ACC112 (cell line): ENCODE results near the gene CEP57L1.

ENCODE experiments used
- H2AFZ ChIP-seq: fragments of 200-600 bp; sonication (generic); one replicate; pipeline ENCODE4 v1.6.0; 2017; ENCODE audit warnings: antibody characterized with exemption, low read length; ENCODE audit not compliant: unreplicated experiment
- H3K27ac ChIP-seq: fragments of 200-600 bp; sonication (generic); 2 replicates; pipeline ENCODE4 v1.5.1; 2014; ENCODE audit warnings: low read depth, mild to moderate bottlenecking, antibody characterized with exemption, low read length, moderate library complexity
- H3K27me3 ChIP-seq: fragments of 200-600 bp; sonication (generic); 2 replicates; pipeline ENCODE4 v1.6.1; 2014; ENCODE audit warnings: mild to moderate bottlenecking, antibody characterized with exemption, low read length, moderate library complexity, mixed read lengths; ENCODE audit not compliant: insufficient read depth
- H3K36me3 ChIP-seq: fragments of 200-600 bp; sonication (generic); 2 replicates; pipeline ENCODE4 v1.6.1; 2016; ENCODE audit warnings: mild to moderate bottlenecking, antibody characterized with exemption, low read length, moderate library complexity, mixed read lengths; ENCODE audit not compliant: insufficient read depth
- H3K4me1 ChIP-seq: fragments of 200-600 bp; sonication (generic); one replicate; pipeline ENCODE4 v1.6.1; 2016; ENCODE audit warnings: low read length, mixed read lengths; ENCODE audit not compliant: insufficient read depth, unreplicated experiment, control insufficient read depth
- H3K4me3 ChIP-seq: fragments of 200-600 bp; sonication (generic); 2 replicates; pipeline ENCODE4 v1.5.1; 2014; ENCODE audit warnings: mild to moderate bottlenecking, low read depth, low read length
- H3K79me2 ChIP-seq: fragments of 200-600 bp; sonication (generic); one replicate; pipeline ENCODE4 v1.6.0; 2016; ENCODE audit warnings: low read length; ENCODE audit not compliant: control insufficient read depth, unreplicated experiment, insufficient read depth

CEP57L1 gene

DNA sequence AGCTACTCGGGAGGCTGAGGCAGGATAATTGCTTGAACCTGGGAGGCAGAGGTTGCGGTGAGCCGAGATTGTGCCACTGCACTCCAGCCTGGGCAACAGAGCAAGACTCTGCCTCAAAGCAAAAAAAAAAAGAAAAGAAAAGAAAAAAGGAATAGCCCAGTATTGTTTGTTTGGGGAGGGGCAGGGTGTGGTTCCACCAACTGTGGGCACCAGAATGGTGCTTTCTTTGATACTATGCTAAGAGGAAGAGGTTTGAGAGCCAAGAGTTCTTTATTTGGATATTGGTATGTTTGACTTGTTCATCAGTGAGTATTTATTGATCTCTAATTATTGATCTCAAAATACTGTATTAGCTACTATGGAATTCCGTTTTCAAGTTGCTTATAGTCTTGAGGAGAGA lies 72.3 kb downstream of the CEP57L1 start:
- Histone ChIP-seq H3K4me3 (no peak overlapping the region), H3K4me1 (no peaks in the 10 kb centered on the region), H2AFZ (no peak overlapping the region), H3K36me3 (no peaks in the 10 kb centered on the region), H3K79me2 (no peaks in the 10 kb centered on the region), H3K27me3 (no peaks in the 10 kb centered on the region), H3K27ac (no peak overlapping the region)

DNA sequence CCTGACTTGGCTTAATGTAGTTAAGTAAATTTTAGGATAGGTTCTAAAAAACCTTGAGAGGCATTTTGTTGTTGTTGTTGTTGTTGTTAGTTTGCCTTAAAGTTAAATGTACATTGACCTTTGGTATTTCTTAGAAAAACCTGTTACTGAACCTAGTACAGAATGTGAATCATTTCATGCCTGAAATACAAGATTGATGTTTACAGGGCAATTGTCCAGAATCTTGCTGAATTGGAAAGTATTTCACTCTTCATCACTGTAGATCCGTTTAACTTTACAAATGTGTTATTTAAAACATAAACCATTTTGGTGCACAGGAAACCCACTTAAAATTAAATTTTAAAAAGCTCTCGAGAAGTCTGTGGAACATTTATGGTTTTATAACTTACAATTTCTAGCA lies 75.0 kb downstream of the CEP57L1 start:
- Histone ChIP-seq H3K36me3 (no peaks in the 10 kb centered on the region), H2AFZ (no peak overlapping the region), H3K27ac (no peak overlapping the region), H3K4me1 (peaks cover 7% of the 10 kb centered on the region), H3K27me3 (no peaks in the 10 kb centered on the region), H3K4me3 (no peak overlapping the region), H3K79me2 (no peaks in the 10 kb centered on the region)

DNA sequence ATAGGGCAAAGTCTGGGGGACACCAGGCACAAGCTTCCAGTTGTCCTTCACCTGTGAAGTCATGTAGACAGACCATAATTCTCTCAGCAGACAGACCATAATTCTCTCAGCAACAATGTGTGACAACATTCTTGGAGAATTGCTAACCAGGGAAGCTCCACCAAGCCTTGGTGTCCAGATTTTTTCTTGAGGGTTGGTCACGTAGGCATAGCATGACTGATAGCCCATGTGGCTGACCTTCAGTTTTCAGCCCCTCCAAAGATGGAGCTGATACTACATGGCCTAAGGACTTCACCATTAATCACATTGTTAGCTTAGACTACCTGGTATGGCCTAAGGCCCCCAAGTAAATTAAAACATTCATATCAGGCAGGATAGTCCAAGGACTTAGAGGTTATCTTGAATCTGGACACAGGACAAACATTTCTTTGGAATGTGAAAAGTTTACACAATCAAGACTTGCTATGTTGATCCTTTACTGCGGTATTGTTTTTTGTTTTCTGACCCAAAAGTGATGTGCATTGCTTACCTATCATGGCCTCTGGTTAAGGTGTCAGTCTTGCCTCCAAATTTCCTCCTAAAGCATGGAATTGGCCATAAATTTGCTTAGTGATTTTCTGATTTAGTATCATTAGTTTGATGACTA lies 76.9 kb downstream of the CEP57L1 start:
- Histone ChIP-seq H3K27ac (no peak overlapping the region), H3K36me3 (no peaks in the 10 kb centered on the region), H3K4me1 (peaks cover 8% of the 10 kb centered on the region), H3K79me2 (no peaks in the 10 kb centered on the region), H3K4me3 (no peak overlapping the region), H2AFZ (no peak overlapping the region), H3K27me3 (no peaks in the 10 kb centered on the region)

DNA sequence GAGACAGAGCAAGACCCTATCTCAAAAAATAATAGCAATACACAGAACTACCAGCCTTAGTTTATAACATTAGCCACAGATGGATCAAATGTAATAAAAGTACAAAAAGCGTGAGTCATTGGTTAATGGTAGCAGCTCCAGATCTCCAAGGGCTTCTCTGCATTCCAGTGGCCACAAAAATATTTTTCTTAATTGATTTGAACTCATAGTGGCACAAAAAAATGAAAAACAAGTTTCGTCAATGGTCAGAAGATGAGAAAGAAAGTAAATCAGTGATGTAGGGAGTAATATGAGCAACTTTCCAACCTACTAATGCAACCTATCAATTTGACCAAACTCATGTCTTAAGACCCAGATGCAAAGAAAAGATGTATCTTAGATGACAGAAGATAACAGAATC lies 79.6 kb downstream of the CEP57L1 start:
- no peaks in the 10 kb centered on the region for H3K79me2 ChIP-seq
- H3K4me1 ChIP-seq: peaks cover 8% of the 10 kb centered on the region
- H3K4me3 ChIP-seq: no peak overlapping the region
- H2AFZ ChIP-seq: no peak overlapping the region
- H3K36me3 ChIP-seq: no peaks in the 10 kb centered on the region
- H3K27ac ChIP-seq: no peak overlapping the region
- H3K27me3 ChIP-seq: peaks cover 6% of the 10 kb centered on the region; the same call in 1 of the 2 replicates

DNA sequence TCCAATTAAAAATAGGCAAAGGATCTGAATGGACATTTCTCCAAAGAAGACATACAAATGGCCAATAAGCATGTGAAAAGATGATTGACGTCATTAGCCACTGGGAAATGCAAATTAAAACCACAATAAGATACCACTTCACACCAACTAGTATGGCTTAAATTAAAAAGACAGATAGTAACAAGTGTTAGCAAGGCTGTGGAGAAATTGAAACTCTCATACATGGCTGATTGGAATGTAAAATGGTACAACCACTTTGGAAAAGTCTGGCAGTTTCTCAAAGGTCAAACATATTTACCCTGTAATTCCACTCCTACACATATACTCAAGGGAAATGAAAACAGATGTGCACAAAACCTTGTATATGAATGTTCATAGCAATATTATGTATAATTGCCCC lies 83.6 kb downstream of the CEP57L1 start:
- H3K27me3 ChIP-seq: peaks cover 21% of the 10 kb centered on the region
- H3K79me2 ChIP-seq: no peaks in the 10 kb centered on the region
- H3K4me1 ChIP-seq: peaks cover 8% of the 10 kb centered on the region
- no peak overlapping the region for H2AFZ ChIP-seq
- no peak overlapping the region for H3K27ac ChIP-seq
- H3K4me3 ChIP-seq: no peak overlapping the region
- no peaks in the 10 kb centered on the region for H3K36me3 ChIP-seq

DNA sequence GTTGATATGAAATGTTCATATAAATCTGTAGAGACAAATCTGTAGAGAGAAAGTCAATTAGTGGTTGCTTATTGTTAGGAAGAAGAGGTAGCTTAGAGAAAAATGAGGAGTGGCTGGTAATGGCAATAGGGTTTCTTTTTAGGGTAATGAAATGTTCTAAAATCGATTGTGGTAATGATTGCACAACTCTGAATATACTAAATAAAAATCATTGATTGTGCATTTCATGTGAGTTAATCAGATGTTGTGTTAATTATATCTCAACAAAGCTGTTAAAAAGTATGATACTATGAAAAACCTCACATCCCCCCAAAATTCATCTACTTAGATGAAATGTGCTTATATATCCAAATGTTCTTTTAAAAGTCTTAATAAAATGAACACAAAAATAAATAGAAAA lies 84.2 kb downstream of the CEP57L1 start:
- Histone ChIP-seq H3K27ac (no peak overlapping the region), H3K36me3 (no peaks in the 10 kb centered on the region), H3K4me1 (peaks cover 7% of the 10 kb centered on the region), H3K4me3 (no peak overlapping the region), H3K27me3 (peaks cover 27% of the 10 kb centered on the region), H3K79me2 (no peaks in the 10 kb centered on the region), H2AFZ (no peak overlapping the region)

DNA sequence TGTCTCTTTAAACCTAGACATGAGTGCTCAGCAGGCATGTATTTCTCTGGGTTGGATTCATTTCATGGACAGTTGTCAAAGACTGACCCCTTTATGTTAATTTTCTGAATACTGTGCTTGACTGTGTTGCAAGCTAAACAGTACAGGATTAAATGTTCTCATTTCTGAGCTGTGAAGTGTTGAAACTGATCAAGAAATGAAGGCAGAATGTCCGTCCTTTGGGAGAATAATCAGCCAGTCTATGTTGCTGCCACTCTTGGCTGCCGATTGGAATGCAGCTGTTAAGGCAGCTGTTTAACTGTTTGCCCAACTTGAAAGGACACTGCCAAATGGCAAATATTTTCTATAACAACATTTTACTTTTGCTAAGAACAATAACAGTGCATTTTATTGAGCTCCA lies 87.3 kb downstream of the CEP57L1 start:
- no peak overlapping the region for H3K4me3 ChIP-seq
- H3K36me3 ChIP-seq: no peaks in the 10 kb centered on the region
- H3K27me3 ChIP-seq: peaks cover 55% of the 10 kb centered on the region
- H3K79me2 ChIP-seq: no peaks in the 10 kb centered on the region
- H3K27ac ChIP-seq: no peak overlapping the region
- H3K4me1 ChIP-seq: no peaks in the 10 kb centered on the region
- H2AFZ ChIP-seq: no peak overlapping the region

DNA sequence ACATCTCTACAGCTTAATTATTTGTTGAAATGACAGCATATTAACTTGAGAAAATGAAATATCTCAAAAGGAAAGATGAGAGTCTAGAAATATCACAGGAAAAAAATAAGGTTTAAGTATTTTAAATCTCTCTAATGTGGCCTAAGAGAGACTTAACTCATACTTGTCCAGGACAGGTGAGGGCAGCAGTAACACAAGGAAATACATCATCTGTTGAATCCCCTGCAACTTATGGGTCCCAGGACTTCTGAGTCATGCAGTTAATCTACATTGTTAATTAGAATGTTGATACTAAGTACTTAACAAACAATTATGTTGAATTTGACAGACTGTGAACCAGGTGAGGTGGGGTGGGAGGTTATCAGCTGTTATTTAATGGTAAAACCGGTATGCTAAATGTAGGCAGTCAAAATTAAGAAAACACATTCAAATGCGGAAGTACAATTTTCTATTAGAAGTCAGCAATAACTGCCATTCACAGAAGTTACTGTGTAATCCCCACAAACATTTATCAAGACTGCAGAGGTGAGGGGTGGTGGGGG lies 87.9 kb downstream of the CEP57L1 start:
- Histone ChIP-seq H3K4me1 (no peaks in the 10 kb centered on the region), H3K36me3 (no peaks in the 10 kb centered on the region), H3K27me3 (peaks cover 55% of the 10 kb centered on the region), H3K27ac (no peak overlapping the region), H2AFZ (no peak overlapping the region), H3K4me3 (no peak overlapping the region), H3K79me2 (no peaks in the 10 kb centered on the region)

DNA sequence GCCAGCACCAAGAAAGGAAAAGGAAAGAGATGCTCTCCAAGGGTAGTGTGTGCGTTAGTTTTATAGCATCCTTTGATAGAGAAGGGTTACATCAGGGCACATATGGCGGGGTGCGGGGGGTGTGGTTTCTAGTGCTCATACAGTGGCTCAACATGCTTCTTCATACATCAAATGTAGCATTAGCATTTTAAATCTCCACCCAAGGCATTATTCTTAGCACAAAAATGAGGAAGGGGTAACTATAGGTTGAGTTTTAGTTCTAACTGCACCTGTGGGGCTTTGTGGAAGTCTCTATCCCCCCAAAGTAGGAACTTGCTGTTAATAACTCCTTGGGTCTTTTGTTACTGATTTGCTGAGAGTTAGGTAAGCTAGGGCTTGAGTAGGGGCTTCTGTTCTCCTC lies 89.3 kb downstream of the CEP57L1 start:
- peaks cover 49% of the 10 kb centered on the region for H3K27me3 ChIP-seq
- no peak overlapping the region for H3K4me3 ChIP-seq
- H3K36me3 ChIP-seq: no peaks in the 10 kb centered on the region
- H3K27ac ChIP-seq: no peak overlapping the region
- no peaks in the 10 kb centered on the region for H3K4me1 ChIP-seq
- no peak overlapping the region for H2AFZ ChIP-seq
- no peaks in the 10 kb centered on the region for H3K79me2 ChIP-seq

DNA sequence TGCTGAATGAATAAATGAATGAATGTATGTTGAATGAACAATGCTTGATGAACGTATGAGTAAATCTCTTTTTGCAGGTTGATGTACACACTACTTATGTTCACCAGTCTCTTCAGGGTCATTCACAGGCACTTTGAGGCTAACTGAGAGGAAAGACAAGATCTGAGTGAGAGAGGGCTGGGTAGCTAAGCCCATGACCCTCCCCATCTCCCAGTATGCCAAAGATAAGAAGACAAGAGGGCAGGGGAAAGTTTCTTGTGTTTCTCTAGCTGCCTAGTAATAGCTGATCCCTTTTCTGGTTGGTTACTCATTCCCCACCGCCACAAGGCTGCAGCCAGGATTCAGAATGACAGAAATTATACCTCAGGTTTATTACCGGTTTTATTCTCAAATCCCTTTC lies 90.7 kb downstream of the CEP57L1 start:
- H3K79me2 ChIP-seq: no peaks in the 10 kb centered on the region
- no peaks in the 10 kb centered on the region for H3K4me1 ChIP-seq
- H2AFZ ChIP-seq: no peak overlapping the region
- H3K27ac ChIP-seq: no peak overlapping the region
- no peak overlapping the region for H3K4me3 ChIP-seq
- peaks cover 49% of the 10 kb centered on the region for H3K27me3 ChIP-seq
- H3K36me3 ChIP-seq: no peaks in the 10 kb centered on the region

DNA sequence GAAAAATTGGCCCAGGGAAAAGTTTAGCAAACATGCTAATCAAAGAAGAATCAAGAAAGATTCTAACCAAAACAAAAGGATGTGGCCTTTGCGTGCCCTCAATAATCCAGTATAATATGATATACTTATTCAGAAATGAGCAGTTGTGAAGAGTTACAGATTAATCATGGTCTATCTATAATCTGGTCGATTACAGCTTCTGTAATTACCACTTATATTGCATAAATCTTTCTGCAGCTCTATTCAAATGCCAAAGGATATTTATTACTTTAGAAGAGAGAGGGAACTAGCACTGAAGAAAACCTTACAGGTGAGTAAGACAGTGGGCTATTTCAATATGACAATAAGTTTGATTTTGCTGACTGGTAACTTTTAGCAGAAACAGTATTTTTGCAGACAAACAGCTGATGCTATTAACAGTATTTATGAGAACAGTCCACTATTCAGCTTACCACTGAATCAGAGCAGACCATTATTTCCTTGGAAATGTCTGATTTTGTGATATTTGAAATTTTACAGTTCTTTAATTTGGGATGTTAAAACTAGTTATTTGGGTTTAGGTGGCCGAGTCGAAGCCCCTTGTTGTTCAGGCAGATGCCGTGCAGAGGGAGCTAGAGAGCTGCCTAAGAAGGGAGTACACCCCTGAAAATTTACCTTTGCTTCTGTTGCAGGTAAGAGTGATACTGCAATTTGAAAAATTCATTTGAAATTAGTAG lies 92.2 kb downstream of the CEP57L1 start:
- no peaks in the 10 kb centered on the region for H3K4me1 ChIP-seq
- H2AFZ ChIP-seq: no peak overlapping the region
- H3K4me3 ChIP-seq: no peak overlapping the region
- H3K27ac ChIP-seq: no peak overlapping the region
- no peaks in the 10 kb centered on the region for H3K79me2 ChIP-seq
- no peaks in the 10 kb centered on the region for H3K36me3 ChIP-seq
- peaks cover 47% of the 10 kb centered on the region for H3K27me3 ChIP-seq
